GM23338 (cell line): ENCODE measurements around the gene LTN1. TPM values are rescaled to one million over a fixed set of nuclear protein-coding genes. Genes with fewer than 3 reads are reported as not detected.

Source experiments
- ATAC-seq: fragments of 200-7000 bp; cut with Tn5 transposase; 3 replicates; pipeline ENCODE4 v1.9.1; 2020
- DNase-seq: peaks from one replicate; pipeline ENCODE4 v3.0.0-alpha.2; 2015; ENCODE audit warnings: low spot score
- H2AFZ ChIP-seq: fragments of 200-600 bp; sonication (generic); 2 replicates; pipeline ENCODE4 v1.8.0; 2016; ENCODE audit warnings: antibody characterized with exemption, mild to moderate bottlenecking, moderate library complexity
- H3F3A ChIP-seq: fragments of 200-600 bp; sonication (generic); replicated peaks from 2 replicates; pipeline ENCODE4 v1.8.0; 2017; ENCODE audit warnings: antibody characterized with exemption, mixed run types, low read depth
- H3K27ac ChIP-seq: fragments of 200-600 bp; sonication (generic); 2 replicates; pipeline ENCODE4 v1.6.1; 2016; ENCODE audit warnings: low read depth
- H3K27me3 ChIP-seq: fragments of 200-600 bp; sonication (generic); 2 replicates; pipeline ENCODE4 v1.8.0; 2016; ENCODE audit warnings: mild to moderate bottlenecking, mixed run types, moderate library complexity; ENCODE audit not compliant: insufficient read depth
- H3K36me3 ChIP-seq: fragments of 200-600 bp; sonication (generic); 2 replicates; pipeline ENCODE4 v1.8.0; 2016; ENCODE audit warnings: mild to moderate bottlenecking; ENCODE audit not compliant: insufficient read depth
- H3K4me1 ChIP-seq: fragments of 200-600 bp; sonication (generic); 2 replicates; pipeline ENCODE4 v1.8.0; 2016; ENCODE audit warnings: mild to moderate bottlenecking, moderate library complexity; ENCODE audit not compliant: insufficient read depth
- H3K4me2 ChIP-seq: fragments of 200-600 bp; sonication (generic); 2 replicates; pipeline ENCODE4 v1.7.1; 2017; ENCODE audit warnings: mixed run types
- H3K4me3 ChIP-seq: fragments of 200-600 bp; sonication (generic); 2 replicates; pipeline ENCODE4 v1.6.1; 2016; ENCODE audit warnings: mixed run types
- H3K79me2 ChIP-seq: fragments of 200-600 bp; sonication (generic); replicated peaks from 2 replicates; pipeline ENCODE4 v1.8.0; 2017; ENCODE audit warnings: mild to moderate bottlenecking; ENCODE audit not compliant: insufficient read depth
- H3K9me2 ChIP-seq: fragments of 200-600 bp; sonication (generic); 2 replicates; pipeline ENCODE4 v1.8.0; 2017; ENCODE audit not compliant: insufficient read depth
- H4K20me1 ChIP-seq: fragments of 200-600 bp; sonication (generic); replicated peaks from 2 replicates; pipeline ENCODE4 v1.8.0; 2017; ENCODE audit warnings: mild to moderate bottlenecking; ENCODE audit not compliant: insufficient read depth
- H3K27ac Mint-ChIP-seq: 2 replicates; pipeline ENCODE4 v1.8.0; 2020; ENCODE audit warnings: inconsistent platforms, mild to moderate bottlenecking, moderate library complexity, mixed read lengths
- H3K27me3 Mint-ChIP-seq: 3 replicates; pipeline ENCODE4 v1.8.0; 2022; ENCODE audit warnings: low read depth, mild to moderate bottlenecking, moderate library complexity, mixed read lengths, inconsistent platforms; ENCODE audit not compliant: insufficient read depth, poor library complexity
- H3K36me3 Mint-ChIP-seq: 3 replicates; pipeline ENCODE4 v1.8.0; 2021; ENCODE audit warnings: low read depth, mild to moderate bottlenecking, inconsistent platforms, moderate library complexity, mixed read lengths
- H3K4me1 Mint-ChIP-seq: 3 replicates; pipeline ENCODE4 v1.8.0; 2020; ENCODE audit warnings: mild to moderate bottlenecking, inconsistent platforms, mixed read lengths
- H3K4me3 Mint-ChIP-seq: 3 replicates; pipeline ENCODE4 v1.8.0; 2021; ENCODE audit warnings: moderate library complexity, mild to moderate bottlenecking, inconsistent platforms, mixed read lengths
- H3K9me3 Mint-ChIP-seq: 3 replicates; pipeline ENCODE4 v1.8.0; 2020; ENCODE audit warnings: moderate library complexity, mild to moderate bottlenecking, inconsistent platforms, mixed read lengths
- CREB1 ChIP-seq: fragments of 250-450 bp; sonication (Bioruptor Pico); IDR thresholded peaks from 2 replicates; pipeline ENCODE4 v1.5.0; 2020; ENCODE audit warnings: low read depth, mild to moderate bottlenecking, moderate library complexity
- CTCF ChIP-seq, 2 experiments: fragments of 200-600 bp in 1 of 2; sonication (generic) in 1 of 2; conservative IDR thresholded peaks; 2 replicates each; pipeline versions ENCODE4 v1.5.1 to v1.6.1; 2016 to 2017; ENCODE audit warnings: antibody characterized with exemption in 2 of 2, low read depth in 2 of 2, mild to moderate bottlenecking in 2 of 2, moderate library complexity in 1 of 2
- ETS1 ChIP-seq: IDR thresholded peaks from 2 replicates; pipeline ENCODE4 v1.6.1; 2016; ENCODE audit warnings: antibody characterized with exemption
- EZH2 ChIP-seq: fragments of 200-600 bp; sonication (generic); IDR thresholded peaks from one replicate; pipeline ENCODE4 v1.8.0; 2017; ENCODE audit warnings: antibody characterized with exemption, mild to moderate bottlenecking, low read depth; ENCODE audit not compliant: unreplicated experiment
- EZH2phosphoT487 ChIP-seq: fragments of 200-600 bp; sonication (generic); IDR thresholded peaks from one replicate; pipeline ENCODE4 v1.8.1; 2018; ENCODE audit warnings: antibody characterized with exemption; ENCODE audit not compliant: unreplicated experiment
- JUNB ChIP-seq: IDR thresholded peaks from one replicate; pipeline ENCODE4 v1.6.1; 2016; ENCODE audit warnings: antibody characterized with exemption; ENCODE audit not compliant: unreplicated experiment
- NANOG ChIP-seq: IDR thresholded peaks from 2 replicates; pipeline ENCODE4 v1.6.1; 2016; ENCODE audit warnings: antibody characterized with exemption, borderline replicate concordance
- POLR2AphosphoS5 ChIP-seq: IDR thresholded peaks from 2 replicates; pipeline ENCODE4 v1.6.1; 2016; ENCODE audit warnings: antibody characterized with exemption, low read depth
- REST ChIP-seq: IDR thresholded peaks from one replicate; pipeline ENCODE4 v1.6.1; 2018; ENCODE audit warnings: antibody characterized with exemption; ENCODE audit not compliant: unreplicated experiment
- STAT1 ChIP-seq: IDR thresholded peaks from one replicate; pipeline ENCODE4 v1.6.1; 2016; ENCODE audit warnings: antibody characterized with exemption; ENCODE audit not compliant: unreplicated experiment
- ZNF114 ChIP-seq: fragments of 250-450 bp; sonication (Bioruptor Pico); IDR thresholded peaks from 2 replicates; pipeline ENCODE4 v1.5.0; 2020; ENCODE audit warnings: mild to moderate bottlenecking, moderate library complexity
- ZNF331 ChIP-seq: fragments of 250-450 bp; sonication (Bioruptor Pico); IDR thresholded peaks from 2 replicates; pipeline ENCODE4 v1.5.0; 2020; ENCODE audit warnings: low read depth, mild to moderate bottlenecking, moderate library complexity
- ZNF462 ChIP-seq: fragments of 250-450 bp; sonication (Bioruptor Pico); IDR thresholded peaks from 2 replicates; pipeline ENCODE4 v1.5.0; 2020; ENCODE audit warnings: mild to moderate bottlenecking, moderate library complexity
- polyA plus RNA-seq: library from polyadenylated mRNA; unstranded; fragments of >200 nt; fragmentation: Nextera tagmentation; extraction: Ambion mirVana; gene quantifications from 2 replicates; pipeline ENCODE4 v1.2.1, GENCODE V29; 2016
- total RNA-seq: library from RNA; depleted of rRNA; stranded (reverse); fragments of >200 nt; shearing (Covaris generic); gene quantifications from 2 replicates; pipeline ENCODE4 v1.2.3, GENCODE V29; 2014

Gene LTN1
- total and polyA plus RNA-seq, 2 experiments from 2014 or later: 11.1 to 26.1 TPM

GRCh38 chr21:29022166-29022565 lies 29.5 kb upstream of the LTN1 start:
- 0 out of 2 replicates have a peak, but pooled peaks cover 2% of the 10 kb centered on the region for H4K20me1 ChIP-seq
- H3K4me2 ChIP-seq: no peak overlapping the region
- no peaks in the 10 kb centered on the region; the same call in 1 of the 2 replicates for H3F3A ChIP-seq
- H3K9me2 ChIP-seq: no peaks in the 10 kb centered on the region
- peaks cover 4% of the 10 kb centered on the region for H3K27me3 Mint-ChIP-seq
- H3K27ac ChIP-seq: no peak overlapping the region
- H3K79me2 ChIP-seq: peaks cover 38% of the 10 kb centered on the region
- DNase-seq: no peak
- no peak for ATAC-seq
- no peaks in the 10 kb centered on the region for H3K36me3 ChIP-seq
- H3K36me3 Mint-ChIP-seq: no peaks in the 10 kb centered on the region
- H3K4me3 ChIP-seq: no peak overlapping the region
- no peaks in the 10 kb centered on the region for H3K9me3 Mint-ChIP-seq
- no peak overlapping the region for H3K27ac Mint-ChIP-seq
- TF ChIP-seq ZNF114 (CRISPR knock-in tag): no peak
- TF ChIP-seq CREB1 (CRISPR knock-in tag): no peak
- TF ChIP-seq REST: no peak
- no peak for TF ChIP-seq JUNB
- no peak for TF ChIP-seq EZH2
- TF ChIP-seq STAT1: no peak
- TF ChIP-seq ZNF462 (CRISPR knock-in tag): no peak
- TF ChIP-seq CTCF (conservative IDR thresholded peaks at IDR 0.05; ENCODE audit: low read depth in 2 of 2): no peak
- no peak for TF ChIP-seq EZH2phosphoT487
- no peak for TF ChIP-seq POLR2AphosphoS5
- no peak for TF ChIP-seq NANOG
- no peak for TF ChIP-seq ZNF331
- TF ChIP-seq ETS1: no peak
- H3K27me3 ChIP-seq: no peaks in the 10 kb centered on the region
- no peak overlapping the region for H3K4me3 Mint-ChIP-seq
- H3K4me1 Mint-ChIP-seq: peaks cover 11% of the 10 kb centered on the region; the same call in 2 of the 3 replicates
- H2AFZ ChIP-seq: no peak overlapping the region
- H3K4me1 ChIP-seq: peaks cover 12% of the 10 kb centered on the region; the same call in 1 of the 2 replicates
